ENCODE measurements around the gene HTN3. TPM values are rescaled to one million over a fixed set of nuclear protein-coding genes. Genes with fewer than 3 reads are reported as not detected.
"Not testable (repeated sequence)": the region's sequence is repeated elsewhere in the genome, so short reads cannot be mapped to it uniquely, and the experiment has no call there.

The HTN3 gene
- total RNA-seq, 1 donor from 2014 or later = not detected

GRCh38 chr4:69999420-69999819 is 28.8 kb upstream of the HTN3 start:
- no peaks in the 10 kb centered on the region for H3K9me3 Mint-ChIP-seq
- H3K27me3 Mint-ChIP-seq (ENCODE audit: low read depth) = no peaks in the 10 kb centered on the region
- no peak overlapping the region for H3K27ac Mint-ChIP-seq (ENCODE audit: unreplicated experiment)
- H3K36me3 Mint-ChIP-seq (ENCODE audit: low read depth) = no peaks in the 10 kb centered on the region
- no peak overlapping the region for H3K4me3 Mint-ChIP-seq
- no peak for TF ChIP-seq CTCF (conservative IDR thresholded peaks at IDR 0.05)
- no peaks in the 10 kb centered on the region for H3K4me1 Mint-ChIP-seq
- DNase-seq (ENCODE audit: low read depth, low spot score) = no peak

GRCh38 chr4:70000711-70001110 is 27.5 kb upstream of the HTN3 start:
- Mint-ChIP-seq H3K36me3 (ENCODE audit: low read depth) (no peaks in the 10 kb centered on the region), H3K4me3 (no peak overlapping the region), H3K9me3 (no peaks in the 10 kb centered on the region), H3K4me1 (no peaks in the 10 kb centered on the region), H3K27me3 (ENCODE audit: low read depth) (no peaks in the 10 kb centered on the region), H3K27ac (ENCODE audit: unreplicated experiment) (no peak overlapping the region)
- no peak for DNase-seq (ENCODE audit: low read depth, low spot score)
- TF ChIP-seq CTCF (conservative IDR thresholded peaks at IDR 0.05) = no peak

- Mint-ChIP-seq H3K27me3 (ENCODE audit: low read depth) (no peaks in the 10 kb centered on the region), H3K4me1 (no peaks in the 10 kb centered on the region), H3K36me3 (ENCODE audit: low read depth) (no peaks in the 10 kb centered on the region), H3K9me3 (no peaks in the 10 kb centered on the region), H3K4me3 (no peak overlapping the region), H3K27ac (ENCODE audit: unreplicated experiment) (no peak overlapping the region)
- DNase-seq (ENCODE audit: low read depth, low spot score) = no peak
- TF ChIP-seq CTCF (conservative IDR thresholded peaks at IDR 0.05) = no peak
These were observed 25.8 kb upstream of the HTN3 start for GRCh38 chr4:70002507-70002906.

GRCh38 chr4:70008771-70009170 is 19.5 kb upstream of the HTN3 start:
- Mint-ChIP-seq H3K4me1 (no peaks in the 10 kb centered on the region), H3K27ac (ENCODE audit: unreplicated experiment) (no peak overlapping the region), H3K4me3 (no peak overlapping the region), H3K9me3 (peaks cover 6% of the 10 kb centered on the region), H3K27me3 (ENCODE audit: low read depth) (peaks cover 6% of the 10 kb centered on the region), H3K36me3 (ENCODE audit: low read depth) (no peaks in the 10 kb centered on the region)
- DNase-seq (ENCODE audit: low read depth, low spot score) = no peak
- TF ChIP-seq CTCF (conservative IDR thresholded peaks at IDR 0.05) = no peak

GRCh38 chr4:70019006-70019405 is 9.3 kb upstream of the HTN3 start:
- not testable (repeated sequence) for H3K36me3 Mint-ChIP-seq (ENCODE audit: low read depth); H3K9me3 Mint-ChIP-seq; H3K4me3 Mint-ChIP-seq; H3K27ac Mint-ChIP-seq (ENCODE audit: unreplicated experiment); DNase-seq (ENCODE audit: low read depth, low spot score); H3K27me3 Mint-ChIP-seq (ENCODE audit: low read depth); H3K4me1 Mint-ChIP-seq

- Mint-ChIP-seq H3K4me3 (no peak overlapping the region), H3K27me3 (ENCODE audit: low read depth) (no peaks in the 10 kb centered on the region), H3K9me3 (no peaks in the 10 kb centered on the region), H3K27ac (ENCODE audit: unreplicated experiment) (no peak overlapping the region), H3K36me3 (ENCODE audit: low read depth) (no peaks in the 10 kb centered on the region), H3K4me1 (no peaks in the 10 kb centered on the region)
- no peak for TF ChIP-seq CTCF (conservative IDR thresholded peaks at IDR 0.05)
- no peak for DNase-seq (ENCODE audit: low read depth, low spot score)
These were observed 5.0 kb upstream of the HTN3 start for GRCh38 chr4:70023218-70023617.
